HFF-Myc (cell line): ENCODE results near the gene F5.

Experiments used
- DNase-seq: peaks from one replicate; pipeline ENCODE4 v3.0.0-alpha.2; 2011; ENCODE audit warnings: low read depth; ENCODE audit errors: extremely low read depth
- H3K4me3 ChIP-seq: replicated peaks from 2 replicates; pipeline ENCODE4 v1.5.1; 2011; ENCODE audit warnings: low read depth, mild to moderate bottlenecking, control low read depth, low read length
- TF ChIP-seq, protein P1 (sequence below): IDR thresholded peaks from 2 replicates; pipeline ENCODE4 v1.5.1; 2012; ENCODE audit warnings: mild to moderate bottlenecking, low read depth, low read length, control low read depth; ENCODE audit errors: missing control alignments

The F5 gene

DNA sequence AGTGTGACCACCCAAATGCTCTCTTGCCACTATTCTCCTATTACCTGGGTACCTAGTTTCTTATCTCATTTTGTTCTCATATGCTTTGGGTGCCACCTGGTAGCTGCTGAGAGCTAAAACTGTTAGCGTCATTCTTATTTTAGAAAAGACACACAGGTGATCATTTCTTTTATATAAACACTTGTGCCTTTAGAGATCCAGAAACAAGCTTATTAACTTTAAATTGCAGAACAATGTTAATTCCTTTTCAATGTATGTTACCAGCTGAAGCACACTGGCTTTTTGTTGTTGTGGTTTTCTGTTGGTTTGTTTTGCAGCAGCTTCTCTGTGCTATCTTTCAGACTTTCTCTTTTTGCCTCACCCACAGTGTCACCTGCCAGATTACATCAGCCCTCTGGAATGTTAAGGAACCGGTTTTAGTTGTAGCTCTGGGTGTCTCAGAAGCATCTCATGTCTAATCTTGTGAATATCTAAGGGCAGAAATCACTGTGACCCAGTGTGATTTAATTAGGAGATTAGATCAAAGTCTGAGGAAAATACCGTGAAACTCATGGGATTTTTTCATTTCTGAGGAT, 57.1 kb downstream of the F5 start:
- DNase-seq: no peak
- TF ChIP-seq, protein P1, sequence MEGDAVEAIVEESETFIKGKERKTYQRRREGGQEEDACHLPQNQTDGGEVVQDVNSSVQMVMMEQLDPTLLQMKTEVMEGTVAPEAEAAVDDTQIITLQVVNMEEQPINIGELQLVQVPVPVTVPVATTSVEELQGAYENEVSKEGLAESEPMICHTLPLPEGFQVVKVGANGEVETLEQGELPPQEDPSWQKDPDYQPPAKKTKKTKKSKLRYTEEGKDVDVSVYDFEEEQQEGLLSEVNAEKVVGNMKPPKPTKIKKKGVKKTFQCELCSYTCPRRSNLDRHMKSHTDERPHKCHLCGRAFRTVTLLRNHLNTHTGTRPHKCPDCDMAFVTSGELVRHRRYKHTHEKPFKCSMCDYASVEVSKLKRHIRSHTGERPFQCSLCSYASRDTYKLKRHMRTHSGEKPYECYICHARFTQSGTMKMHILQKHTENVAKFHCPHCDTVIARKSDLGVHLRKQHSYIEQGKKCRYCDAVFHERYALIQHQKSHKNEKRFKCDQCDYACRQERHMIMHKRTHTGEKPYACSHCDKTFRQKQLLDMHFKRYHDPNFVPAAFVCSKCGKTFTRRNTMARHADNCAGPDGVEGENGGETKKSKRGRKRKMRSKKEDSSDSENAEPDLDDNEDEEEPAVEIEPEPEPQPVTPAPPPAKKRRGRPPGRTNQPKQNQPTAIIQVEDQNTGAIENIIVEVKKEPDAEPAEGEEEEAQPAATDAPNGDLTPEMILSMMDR: no peak
- no peak overlapping the region for H3K4me3 ChIP-seq

DNA sequence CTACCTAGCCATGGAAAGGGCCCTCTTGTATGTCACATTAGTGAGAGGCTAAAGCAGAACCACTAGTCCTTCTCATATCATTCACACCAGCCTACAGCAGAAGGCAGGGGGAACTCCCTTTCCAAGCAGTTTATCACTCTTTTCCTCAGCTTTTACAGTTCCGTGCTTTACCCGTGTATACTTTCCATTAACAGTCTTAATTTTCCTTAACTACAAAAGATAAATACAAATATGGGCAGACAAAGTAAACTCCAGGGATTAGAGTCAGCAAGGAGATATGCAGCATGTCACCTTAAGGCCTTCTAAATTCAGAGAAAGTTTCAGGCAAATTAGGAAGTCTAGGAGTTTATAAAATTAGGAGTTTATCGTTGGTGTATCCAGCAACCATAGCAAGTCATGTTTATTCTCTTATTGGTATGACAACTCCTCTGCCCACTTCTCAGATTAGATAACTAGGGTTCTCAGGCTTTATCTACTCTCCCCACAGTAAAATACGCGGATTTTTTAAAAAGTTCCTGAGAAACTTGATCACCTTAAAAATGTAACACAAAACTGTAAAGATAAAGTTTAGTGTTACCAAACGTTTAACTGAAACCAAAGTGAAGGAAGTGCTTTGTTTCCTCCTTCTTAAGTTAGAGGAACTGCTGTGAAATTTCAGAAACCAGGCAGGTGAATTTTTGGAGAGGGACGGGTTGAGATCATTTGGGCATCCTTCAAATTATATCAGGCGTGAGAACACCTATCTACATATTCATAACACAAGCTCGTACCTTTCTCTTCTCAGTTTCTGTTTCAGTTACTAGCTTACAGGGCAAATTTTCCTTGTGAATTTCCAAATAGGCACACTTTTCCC, 57.8 kb downstream of the F5 start:
- no peak overlapping the region for H3K4me3 ChIP-seq
- TF ChIP-seq, protein P1: no peak
- no peak for DNase-seq

DNA sequence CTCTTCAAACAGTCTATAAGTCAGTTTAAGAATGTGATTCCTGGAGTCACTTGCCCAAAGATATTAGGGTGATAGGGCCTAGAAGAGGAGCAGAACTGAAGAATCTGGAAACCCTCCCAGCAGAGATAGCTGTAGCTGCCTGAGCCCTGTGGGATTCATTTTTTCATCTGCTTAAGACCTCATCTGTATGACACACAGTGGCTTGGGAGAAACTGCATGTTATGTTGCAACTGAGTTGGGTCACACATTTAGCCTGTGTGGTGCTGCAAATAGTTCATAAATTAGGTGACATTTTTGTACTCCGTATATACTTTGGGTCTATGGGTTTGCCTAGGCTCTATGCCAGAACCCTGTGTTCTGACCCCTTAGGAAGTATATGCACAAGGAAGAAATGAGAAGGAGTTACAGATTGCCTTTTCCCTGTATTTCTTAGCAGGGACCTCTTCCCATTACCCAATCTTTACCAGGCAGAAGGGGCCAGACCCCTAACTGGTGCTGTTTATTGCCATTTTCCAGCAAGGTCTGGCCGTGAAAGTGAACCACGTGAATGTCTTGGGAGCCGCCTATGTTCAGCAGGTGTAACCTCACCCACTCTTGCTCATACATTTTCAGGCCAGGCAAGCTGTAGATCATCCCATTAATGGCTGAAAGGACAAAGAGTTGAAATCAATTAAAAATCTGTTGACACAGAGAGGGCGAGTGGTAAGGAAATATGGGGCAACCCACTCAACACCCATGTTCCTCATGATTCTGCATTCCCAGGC, 58.6 kb downstream of the F5 start:
- TF ChIP-seq, protein P1: no peak
- no peak for DNase-seq
- no peak overlapping the region for H3K4me3 ChIP-seq

DNA sequence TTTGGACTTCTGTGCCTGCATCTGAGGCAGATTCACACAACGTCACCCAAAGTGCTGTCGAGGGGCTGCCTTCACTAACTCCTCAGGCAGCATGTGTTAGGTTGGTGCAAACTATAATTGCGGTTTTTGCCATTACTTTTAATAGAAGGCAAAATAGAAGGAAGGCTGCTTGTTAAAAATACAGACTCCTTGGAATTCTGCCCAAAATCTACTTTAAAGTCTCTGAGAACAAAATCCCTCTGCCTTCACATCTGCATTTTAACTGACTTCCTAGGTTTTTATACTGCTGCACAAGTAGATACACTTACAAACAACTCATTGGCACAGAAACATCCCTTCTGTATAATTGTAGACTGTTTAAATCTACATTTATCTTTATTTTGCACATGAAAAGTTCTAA, 59.3 kb downstream of the F5 start:
- H3K4me3 ChIP-seq: no peak overlapping the region
- TF ChIP-seq, protein P1: no peak
- no peak for DNase-seq

DNA sequence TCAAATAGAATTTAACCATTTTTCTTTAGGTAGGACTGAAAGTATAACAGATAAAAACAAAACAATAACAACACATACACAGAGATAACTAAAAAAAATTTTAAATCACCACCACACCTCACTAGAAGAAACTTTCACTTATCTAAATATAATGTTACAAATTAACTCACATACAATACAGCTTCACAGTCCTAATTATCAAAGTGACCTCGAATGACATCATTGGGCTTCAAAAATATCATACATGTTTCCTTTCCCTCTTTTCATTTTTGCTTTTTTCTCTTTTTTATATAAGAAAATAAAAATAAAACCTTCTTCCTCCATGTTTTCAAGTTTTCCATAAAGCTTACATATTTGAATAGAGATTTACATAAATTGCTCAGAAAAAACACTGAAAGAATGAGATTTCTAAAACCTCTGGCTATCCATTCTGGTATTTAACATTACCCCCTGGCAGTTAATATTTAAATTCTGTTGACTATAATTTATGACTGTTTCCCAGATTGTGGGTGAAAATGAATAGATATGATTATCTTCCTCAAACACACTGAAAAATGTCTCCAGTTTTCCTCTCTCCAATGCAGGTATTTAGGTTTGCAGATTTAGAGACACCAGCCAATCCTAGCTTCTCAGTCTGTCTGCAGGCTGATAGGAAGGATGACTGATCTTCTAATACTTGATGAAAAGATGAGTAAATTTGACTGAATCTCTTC, 60.0 kb downstream of the F5 start:
- no peak overlapping the region for H3K4me3 ChIP-seq
- DNase-seq: no peak
- TF ChIP-seq, protein P1: no peak

DNA sequence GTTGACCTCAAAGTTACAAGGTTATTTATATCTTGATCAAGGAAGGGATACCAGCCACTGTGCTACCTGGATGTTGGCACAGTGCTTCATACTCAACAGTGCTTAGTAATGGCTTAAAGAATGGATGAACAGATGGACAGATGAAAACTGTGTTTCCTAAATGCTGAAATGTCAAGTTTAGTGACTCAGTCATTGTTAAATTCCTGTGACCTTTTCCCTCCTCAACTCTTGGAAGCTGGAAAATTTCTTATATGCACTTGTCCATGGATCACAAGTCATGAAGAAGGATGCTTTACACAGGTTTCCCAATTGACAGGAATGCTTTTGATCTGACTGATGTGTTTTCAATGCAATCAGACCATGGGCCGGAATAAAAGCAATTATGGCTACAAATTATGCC, 60.9 kb downstream of the F5 start:
- DNase-seq: no peak
- H3K4me3 ChIP-seq: no peak overlapping the region
- TF ChIP-seq, protein P1: no peak
